ENCODE results near the gene GNG12.

The GNG12 gene

GRCh38 chr1:67726224-67726623 lies 107.0 kb downstream of the GNG12 start:
- in situ Hi-C loops (cut with HindIII; ENCODE audit: low pct_ligation_motif_present, low pct_unique_long_range_greater_than_20kb, low sequenced_read_pairs): no loop called here
- no peak for DNase-seq

GRCh38 chr1:67724928-67725560 lies 108.2 kb downstream of the GNG12 start:
- in situ Hi-C loops (cut with HindIII; ENCODE audit: low pct_ligation_motif_present, low pct_unique_long_range_greater_than_20kb, low sequenced_read_pairs): no loop called here
- peak; percentile 90 for DNase-seq

- peak; percentile 18 for DNase-seq
- in situ Hi-C loops (cut with HindIII; ENCODE audit: low pct_ligation_motif_present, low pct_unique_long_range_greater_than_20kb, low sequenced_read_pairs): no loop called here
Observed at GRCh38 chr1:67723620-67724019, 109.6 kb downstream of the GNG12 start.

GRCh38 chr1:67723126-67723525 lies 110.1 kb downstream of the GNG12 start:
- no peak for DNase-seq
- in situ Hi-C loops (cut with HindIII; ENCODE audit: low pct_ligation_motif_present, low pct_unique_long_range_greater_than_20kb, low sequenced_read_pairs): no loop called here

- DNase-seq: no peak
- in situ Hi-C loops (cut with HindIII; ENCODE audit: low pct_ligation_motif_present, low pct_unique_long_range_greater_than_20kb, low sequenced_read_pairs): no loop called here
Observed at GRCh38 chr1:67722292-67722944, 110.8 kb downstream of the GNG12 start.

GRCh38 chr1:67721650-67722291 lies 111.5 kb downstream of the GNG12 start:
- in situ Hi-C loops (cut with HindIII; ENCODE audit: low pct_ligation_motif_present, low pct_unique_long_range_greater_than_20kb, low sequenced_read_pairs): no loop called here
- no peak for DNase-seq

- in situ Hi-C loops (cut with HindIII; ENCODE audit: low pct_ligation_motif_present, low pct_unique_long_range_greater_than_20kb, low sequenced_read_pairs): no loop called here
- no peak for DNase-seq
Observed at GRCh38 chr1:67721112-67721511, 112.2 kb downstream of the GNG12 start.

GRCh38 chr1:67719329-67720196 lies 113.7 kb downstream of the GNG12 start:
- in situ Hi-C loops (cut with HindIII; ENCODE audit: low pct_ligation_motif_present, low pct_unique_long_range_greater_than_20kb, low sequenced_read_pairs): no loop called here
- no peak for DNase-seq

GRCh38 chr1:67717876-67718275 lies 115.4 kb downstream of the GNG12 start:
- in situ Hi-C loops (cut with HindIII; ENCODE audit: low pct_ligation_motif_present, low pct_unique_long_range_greater_than_20kb, low sequenced_read_pairs): no loop called here
- DNase-seq: peak; percentile 38

- peak; percentile 22 for DNase-seq
- in situ Hi-C loops (cut with HindIII; ENCODE audit: low pct_ligation_motif_present, low pct_unique_long_range_greater_than_20kb, low sequenced_read_pairs): no loop called here
Observed at GRCh38 chr1:67716800-67717199, 116.5 kb downstream of the GNG12 start.

- no peak for DNase-seq
- in situ Hi-C loops (cut with HindIII; ENCODE audit: low pct_ligation_motif_present, low pct_unique_long_range_greater_than_20kb, low sequenced_read_pairs): no loop called here
Observed at GRCh38 chr1:67715819-67716218, 117.4 kb downstream of the GNG12 start.

- in situ Hi-C loops (cut with HindIII; ENCODE audit: low pct_ligation_motif_present, low pct_unique_long_range_greater_than_20kb, low sequenced_read_pairs): no loop called here
- peak; percentile 80 for DNase-seq
Observed at GRCh38 chr1:67713057-67713846, 120.0 kb downstream of the GNG12 start.

GRCh38 chr1:67711855-67712212 lies 121.4 kb downstream of the GNG12 start:
- in situ Hi-C loops (cut with HindIII; ENCODE audit: low pct_ligation_motif_present, low pct_unique_long_range_greater_than_20kb, low sequenced_read_pairs): no loop called here
- no peak for DNase-seq

GRCh38 chr1:67711158-67711854 lies 122.0 kb downstream of the GNG12 start:
- no peak for DNase-seq
- in situ Hi-C loops (cut with HindIII; ENCODE audit: low pct_ligation_motif_present, low pct_unique_long_range_greater_than_20kb, low sequenced_read_pairs): no loop called here

- in situ Hi-C loops (cut with HindIII; ENCODE audit: low pct_ligation_motif_present, low pct_unique_long_range_greater_than_20kb, low sequenced_read_pairs): no loop called here
- DNase-seq: no peak
Observed at GRCh38 chr1:67710417-67710816, 122.8 kb downstream of the GNG12 start.

GRCh38 chr1:67708606-67709005 lies 124.7 kb downstream of the GNG12 start:
- no peak for DNase-seq
- in situ Hi-C loops (cut with HindIII; ENCODE audit: low pct_ligation_motif_present, low pct_unique_long_range_greater_than_20kb, low sequenced_read_pairs): no loop called here

GRCh38 chr1:67705735-67706453 lies 127.4 kb downstream of the GNG12 start:
- in situ Hi-C loops (cut with HindIII; ENCODE audit: low pct_ligation_motif_present, low pct_unique_long_range_greater_than_20kb, low sequenced_read_pairs): no loop called here
- DNase-seq: no peak

Data from ACHN (cell line).